IMR-90 (cell line): Measurements from ENCODE around the gene LTC4S. TPM values are rescaled to one million over a fixed set of nuclear protein-coding genes. Genes with fewer than 3 reads are reported as not detected.

Source experiments
- ATAC-seq: fragments of 200-7000 bp; cut with Tn5 transposase; 2 replicates; pipeline ENCODE4 v1.9.1; 2020; ENCODE audit warnings: low read depth, mild to moderate bottlenecking, moderate library complexity
- Bru-seq: library from RNA; stranded (reverse); fragments of 400-500 nt; gene quantifications from one replicate; lab custom pipeline; 2021; lab: Mats Ljungman, UMichigan
- BruChase-seq, 2 experiments: library from RNA; stranded (reverse); fragments of 400-500 nt; gene quantifications; one replicate each; lab custom pipeline; 2021; lab: Mats Ljungman, UMichigan
- BruUV-seq: library from RNA; stranded (reverse); fragments of 400-500 nt; replicated peaks from 2 replicates; lab custom pipeline; 2021; lab: Mats Ljungman, UMichigan
- CTCF ChIA-PET: fragments of 300-600 bp; formaldehyde crosslinking; extraction: SDS; loops from one replicate; lab custom pipeline; 2021; ENCODE audit warnings: antibody characterized with exemption; lab: Yijun Ruan, JAX
- POLR2A ChIA-PET: fragments of 300-600 bp; sonication (Branson Sonifier 250); formaldehyde crosslinking; loops from one replicate; lab custom pipeline; 2022; ENCODE audit warnings: antibody characterized with exemption; ENCODE audit not compliant: unreplicated experiment; lab: Charles Lee
- DNase-seq: peaks from one replicate; pipeline ENCODE4 v3.0.0; 2013
- H2AFZ ChIP-seq: replicated peaks from 2 replicates; pipeline ENCODE3; 2013; ENCODE audit warnings: low read length, mild to moderate bottlenecking; ENCODE audit not compliant: poor library complexity
- H2AK5ac ChIP-seq: 2 replicates; pipeline ENCODE4 v1.6.1; 2013; ENCODE audit warnings: low read depth, low read length, inconsistent platforms
- H2AK9ac ChIP-seq: replicated peaks from 2 replicates; pipeline ENCODE3; 2013; ENCODE audit warnings: mild to moderate bottlenecking, low read depth, low read length, moderate library complexity; ENCODE audit not compliant: poor library complexity
- H2BK120ac ChIP-seq: 2 replicates; pipeline ENCODE4 v1.6.1; 2013; ENCODE audit warnings: low read depth, low read length, inconsistent platforms
- H2BK15ac ChIP-seq: 3 replicates; pipeline ENCODE4 v1.6.1; 2013; ENCODE audit warnings: low read depth, low read length, inconsistent platforms
- H2BK20ac ChIP-seq: 2 replicates; pipeline ENCODE4 v1.6.1; 2013; ENCODE audit warnings: low read depth, mild to moderate bottlenecking, inconsistent platforms, low read length, moderate library complexity
- H2BK5ac ChIP-seq: 2 replicates; pipeline ENCODE4 v1.6.1; 2013; ENCODE audit warnings: mild to moderate bottlenecking, low read depth, low read length, inconsistent platforms; ENCODE audit not compliant: poor library complexity, severe bottlenecking
- H3K14ac ChIP-seq: replicated peaks from 2 replicates; pipeline ENCODE4 v1.6.1; 2013; ENCODE audit warnings: low read depth, low read length, inconsistent platforms
- H3K18ac ChIP-seq: 2 replicates; pipeline ENCODE4 v1.6.1; 2013; ENCODE audit warnings: low read depth, low read length, control low read depth
- H3K23ac ChIP-seq: 2 replicates; pipeline ENCODE4 v1.6.1; 2013; ENCODE audit warnings: low read depth, low read length, inconsistent platforms
- H3K27ac ChIP-seq: 2 replicates; pipeline ENCODE4 v1.5.1; 2013; ENCODE audit warnings: mild to moderate bottlenecking, control low read depth, low read length; ENCODE audit not compliant: insufficient read depth
- H3K27me3 ChIP-seq: 2 replicates; pipeline ENCODE4 v1.6.1; 2013; ENCODE audit warnings: low read length; ENCODE audit not compliant: control insufficient read depth, insufficient read depth
- H3K36me3 ChIP-seq: 2 replicates; pipeline ENCODE4 v1.6.1; 2013; ENCODE audit warnings: low read length, mixed read lengths; ENCODE audit not compliant: control insufficient read depth, insufficient read depth
- H3K4ac ChIP-seq: 2 replicates; pipeline ENCODE4 v1.6.1; 2013; ENCODE audit warnings: low read depth, low read length, inconsistent platforms
- H3K4me1 ChIP-seq: 2 replicates; pipeline ENCODE4 v1.6.1; 2013; ENCODE audit warnings: low read length, mixed read lengths; ENCODE audit not compliant: control insufficient read depth, insufficient read depth
- H3K4me2 ChIP-seq: 2 replicates; pipeline ENCODE4 v1.6.1; 2013; ENCODE audit warnings: low read depth, mild to moderate bottlenecking, control low read depth, low read length, moderate library complexity
- H3K4me3 ChIP-seq: 2 replicates; pipeline ENCODE4 v1.5.1; 2013; ENCODE audit warnings: low read depth, mild to moderate bottlenecking, control low read depth, low read length, moderate library complexity; ENCODE audit not compliant: insufficient read depth
- H3K56ac ChIP-seq: 2 replicates; pipeline ENCODE4 v1.6.1; 2013; ENCODE audit warnings: low read length, inconsistent platforms; ENCODE audit not compliant: insufficient read depth; ENCODE audit errors: extremely low read depth
- H3K79me1 ChIP-seq, 2 experiments: 2 replicates each; pipeline ENCODE4 v1.6.1; 2013; ENCODE audit warnings: low read length in 2 of 2, inconsistent platforms in 1 of 2, low read depth in 1 of 2
- H3K9ac ChIP-seq: 2 replicates; pipeline ENCODE4 v1.6.1; 2013; ENCODE audit warnings: low read depth, low read length, control low read depth
- H3K9me1 ChIP-seq: 2 replicates; pipeline ENCODE4 v1.6.1; 2013; ENCODE audit warnings: low read length, inconsistent platforms; ENCODE audit not compliant: insufficient read depth
- H3K9me3 ChIP-seq: 2 replicates; pipeline ENCODE4 v1.6.1; 2013; ENCODE audit warnings: low read length; ENCODE audit not compliant: control insufficient read depth, insufficient read depth
- H4K20me1 ChIP-seq: 2 replicates; pipeline ENCODE4 v1.6.1; 2013; ENCODE audit warnings: low read length, inconsistent platforms; ENCODE audit not compliant: insufficient read depth
- H4K5ac ChIP-seq: 2 replicates; pipeline ENCODE4 v1.6.1; 2013; ENCODE audit warnings: mild to moderate bottlenecking, low read depth, low read length, control low read depth
- H4K8ac ChIP-seq, 2 experiments: 2 replicates each; pipeline ENCODE4 v1.6.1; 2013; ENCODE audit warnings: low read depth in 2 of 2, low read length in 2 of 2, control low read depth in 1 of 2, inconsistent platforms in 1 of 2
- H4K91ac ChIP-seq: 2 replicates; pipeline ENCODE4 v1.6.1; 2013; ENCODE audit warnings: low read depth, low read length, inconsistent platforms; ENCODE audit not compliant: insufficient read depth
- BHLHE40 ChIP-seq: fragments of 150-350 bp; IDR thresholded peaks from 2 replicates; pipeline ENCODE4 v1.6.1; 2016; ENCODE audit warnings: mild to moderate bottlenecking, low read depth, low read length
- CEBPB ChIP-seq: IDR thresholded peaks from 2 replicates; pipeline ENCODE4 v1.6.1; 2012; ENCODE audit warnings: low read depth, low read length, improper control_type of control experiment
- CHD1 ChIP-seq: IDR thresholded peaks from 2 replicates; pipeline ENCODE4 v1.6.1; 2012; ENCODE audit warnings: low read depth, low read length, improper control_type of control experiment
- CTCF ChIP-seq: conservative IDR thresholded peaks from 2 replicates; pipeline ENCODE4 v1.5.1; 2012; ENCODE audit warnings: mild to moderate bottlenecking, low read depth, low read length, improper control_type of control experiment
- ELK1 ChIP-seq: fragments of 150-350 bp; IDR thresholded peaks from 2 replicates; pipeline ENCODE4 v1.6.1; 2016; ENCODE audit warnings: low read depth, mild to moderate bottlenecking, low read length, moderate library complexity, borderline replicate concordance
- FOS ChIP-seq: fragments of 150-350 bp; IDR thresholded peaks from 2 replicates; pipeline ENCODE4 v1.6.1; 2016; ENCODE audit warnings: low read depth, low read length
- MAFK ChIP-seq: IDR thresholded peaks from 2 replicates; pipeline ENCODE4 v1.6.1; 2012; ENCODE audit warnings: low read depth, low read length, improper control_type of control experiment
- MAZ ChIP-seq: IDR thresholded peaks from 2 replicates; pipeline ENCODE4 v1.6.1; 2012; ENCODE audit warnings: low read depth, mild to moderate bottlenecking, low read length, improper control_type of control experiment, moderate library complexity, borderline replicate concordance
- MXI1 ChIP-seq: IDR thresholded peaks from 2 replicates; pipeline ENCODE4 v1.6.1; 2012; ENCODE audit warnings: low read depth, mild to moderate bottlenecking, low read length, moderate library complexity, borderline replicate concordance
- POLR2A ChIP-seq: IDR thresholded peaks from 2 replicates; pipeline ENCODE4 v1.6.1; 2012; ENCODE audit warnings: mild to moderate bottlenecking, low read depth, low read length
- RAD21 ChIP-seq: IDR thresholded peaks from 2 replicates; pipeline ENCODE4 v1.6.1; 2012; ENCODE audit warnings: low read length, improper control_type of control experiment
- RFX5 ChIP-seq: IDR thresholded peaks from 2 replicates; pipeline ENCODE4 v1.8.0; 2012; ENCODE audit warnings: low read depth, mild to moderate bottlenecking, low read length, moderate library complexity
- SMC3 ChIP-seq: fragments of 150-350 bp; IDR thresholded peaks from 2 replicates; pipeline ENCODE4 v1.6.1; 2016; ENCODE audit warnings: low read depth, mild to moderate bottlenecking, antibody characterized with exemption, low read length, moderate library complexity
- USF2 ChIP-seq: fragments of 150-350 bp; IDR thresholded peaks from 2 replicates; pipeline ENCODE4 v1.6.1; 2017; ENCODE audit warnings: mild to moderate bottlenecking, antibody characterized with exemption, low read length, low read depth
- WGBS, 2 experiments: methylation state at CpG; one replicate each; pipeline versions ENCODE4 v1.1.5 to v1.1.7; 2013; ENCODE audit warnings: missing lambda C conversion rate in 2 of 2; ENCODE audit not compliant: insufficient read length in 1 of 2; ENCODE audit errors: extremely low coverage in 2 of 2; 5-methylcytosine and 5-hydroxymethylcytosine counted together
- dilution Hi-C: fragments of 300-500 bp; cut with HindIII; formaldehyde crosslinking; loops from one replicate; pipeline ENCODE4 v1.14.3; 2018; ENCODE audit warnings: low sequenced_read_pairs; ENCODE audit not compliant: unreplicated experiment
- in situ Hi-C: fragments of 300-500 bp; cut with MboI; formaldehyde crosslinking; loops from 3 replicates; pipeline ENCODE4 v1.14.3; 2019; ENCODE audit warnings: low sequenced_read_pairs, inconsistent platforms, mixed read lengths
- intact Hi-C: fragments of 100-400 bp; cut with micrococcal nuclease; formaldehyde crosslinking; loops from 2 replicates; pipeline ENCODE4 v1.10.0; 2022
- long read RNA-seq: library from polyadenylated mRNA; unstranded; transcript quantifications from one replicate; pipeline ENCODE4 v2.0.0, GENCODE V29; 2021; ENCODE audit not compliant: unreplicated experiment
- polyA plus RNA-seq, 3 experiments: library from polyadenylated mRNA; depleted of rRNA; stranded (reverse); fragments of >200 nt; gene quantifications; 2 replicates each; pipeline ENCODE4 v1.2.3, GENCODE V29; 2012; ENCODE audit warnings: low replicate concordance in 1 of 3
- total RNA-seq: library from RNA; depleted of rRNA; stranded (reverse); fragments of >200 nt; gene quantifications from 2 replicates; pipeline ENCODE4 v1.2.3, GENCODE V29; 2012; rRNA removed

Gene LTC4S
- total RNA-seq (not detected in 2 replicates), polyA plus RNA-seq (2012; rRNA removed) (0.72 and 1.9 TPM in 2 replicates), Bru-seq, nascent RNA (percentile 39 among the genes with signal in this experiment), BruChase-seq, experiment 1, labeled RNA remaining after a 6-hour chase (percentile 35 among the genes with signal in this experiment), BruChase-seq, experiment 2, labeled RNA remaining after a 2-hour chase (percentile 47 among the genes with signal in this experiment)
- polyA plus RNA-seq (2012; cell fraction: cytosol; rRNA removed), result 1.3 and 3.2 TPM in 2 replicates
- polyA plus RNA-seq (2012; cell fraction: nucleus; rRNA removed; ENCODE audit: low replicate concordance), result 2.3 and 12.6 TPM in 2 replicates
- long read RNA-seq, result 0 reads

- H2AFZ ChIP-seq, result peak within 1 kb of the TSS; percentile 46
- H3K27me3 ChIP-seq, result no peaks in the 10 kb centered on the region
- H2BK120ac ChIP-seq, result no peak within 1 kb of the TSS
- H2BK5ac ChIP-seq, result no peak within 1 kb of the TSS
- no peak within 1 kb of the TSS for H3K14ac ChIP-seq
- no peak within 1 kb of the TSS for H3K18ac ChIP-seq
- H3K23ac ChIP-seq, result no peak within 1 kb of the TSS
- in situ Hi-C loops (no loop called here), dilution Hi-C loops (no loop called here), intact Hi-C loops (no loop called here)
- no peak within 1 kb of the TSS; the same call in 1 of the 2 replicates for H3K4me2 ChIP-seq
- ATAC-seq, result no peak
- H3K27ac ChIP-seq, result no peak within 1 kb of the TSS
- no TSS peak for BruUV-seq
- peaks cover 19% of the 10 kb centered on the region for H3K36me3 ChIP-seq
- ChIA-PET CTCF (no interaction called here), POLR2A (no interaction called here)
- WGBS, 2 experiments, result 50% methylated on average over 2 of the region's 19 CpGs; no CpG with 5 or more reads in 1 of the 2 experiments
- no peak within 1 kb of the TSS for H3K4me3 ChIP-seq
- no peak within 1 kb of the TSS for H3K4ac ChIP-seq
- no peak within 1 kb of the TSS for H2BK15ac ChIP-seq
- no peak within 1 kb of the TSS for H4K91ac ChIP-seq
- H2AK5ac ChIP-seq, result peak within 1 kb of the TSS; percentile 1; the same call in 1 of the 2 replicates
- H3K56ac ChIP-seq, result no peak within 1 kb of the TSS
- peak within 1 kb of the TSS; percentile 92 for H2AK9ac ChIP-seq
- H3K9me3 ChIP-seq, result no peaks in the 10 kb centered on the region
- H3K4me1 ChIP-seq, result peaks cover 9% of the 10 kb centered on the region; the same call in 1 of the 2 replicates
- H3K79me1 ChIP-seq, result no peaks in the 10 kb centered on the region
- no peak within 1 kb of the TSS for H2BK20ac ChIP-seq
- no peak within 1 kb of the TSS for H3K9ac ChIP-seq
- 0 out of 2 replicates have a peak, but pooled peaks cover 7% of the 10 kb centered on the region for H4K20me1 ChIP-seq
- no peak within 1 kb of the TSS for H4K8ac ChIP-seq
- no peaks in the 10 kb centered on the region for H3K9me1 ChIP-seq
- DNase-seq, result peak; percentile 27
- 0 out of 2 replicates have a peak within 1 kb of the TSS, but pooled peaks have one; percentile 10 for H4K5ac ChIP-seq
- TF ChIP-seq BHLHE40, result no peak
- TF ChIP-seq POLR2A, result no peak
- TF ChIP-seq CHD1, result no peak
- no peak for TF ChIP-seq FOS
- TF ChIP-seq MAFK, result no peak
- no peak for TF ChIP-seq MAZ
- no peak for TF ChIP-seq CTCF
- TF ChIP-seq USF2, result no peak
- TF ChIP-seq RFX5, result no peak
- TF ChIP-seq RAD21, result no peak
- no peak for TF ChIP-seq CEBPB
- no peak for TF ChIP-seq MXI1
- TF ChIP-seq SMC3, result no peak
- no peak for TF ChIP-seq ELK1
These were observed at the start of gene LTC4S for GRCh38 chr5:179793468-179794139. TSS of gene LTC4S (plus strand) at chr5:179793986. CDS start at chr5:179794081, 95 bp downstream.
